CD4-positive, alpha-beta T cell treated with Interleukin-1 beta for 1 hour (primary cell): ENCODE measurements around the gene DPYD.

Experiments used
- DNase-seq, 2 donors: peaks; one replicate each; pipeline ENCODE4 v3.0.0-alpha.2; 2020 to 2022

DPYD gene

DNA sequence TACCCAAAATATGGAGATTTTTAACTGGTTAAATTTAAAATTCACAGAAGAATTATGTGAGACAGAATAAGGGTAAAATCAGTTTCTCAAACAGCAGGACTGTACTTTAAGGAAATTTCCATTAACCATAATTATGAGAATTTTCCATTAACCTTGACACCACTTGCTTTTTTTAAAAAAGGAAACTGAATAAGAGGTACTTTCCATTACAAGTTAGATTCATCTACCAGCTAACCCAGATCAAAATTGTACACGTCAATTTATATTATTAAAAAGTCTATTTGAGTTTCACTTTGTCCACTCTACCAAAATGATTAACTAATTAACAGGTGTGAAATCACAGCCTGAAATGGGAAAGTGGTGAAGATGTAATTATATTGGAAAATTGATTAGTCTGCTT lies 414.5 kb downstream of the DPYD start:
- no peak for DNase-seq

- DNase-seq, result no peak
Measured at GRCh38 chr1:97505816-97506215, 415.0 kb downstream of the DPYD start.

DNA sequence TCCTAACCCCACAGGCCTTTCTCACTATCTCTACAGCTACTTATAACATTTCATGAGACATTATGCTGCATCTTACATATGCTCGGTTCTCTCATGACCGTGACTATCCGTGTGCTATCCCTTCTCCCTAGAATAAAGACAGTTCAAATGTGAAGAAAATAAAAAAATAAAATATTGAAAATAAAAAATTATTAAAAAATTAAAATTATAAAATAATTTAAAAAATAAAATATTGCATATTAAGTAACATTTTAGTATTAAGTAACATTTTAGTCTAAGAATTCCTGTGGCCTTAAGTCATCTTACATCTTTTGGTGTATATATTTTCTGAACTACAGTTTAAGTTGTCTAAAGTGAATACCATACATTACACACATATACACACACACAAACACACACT lies 415.5 kb downstream of the DPYD start:
- no peak for DNase-seq

- no peak for DNase-seq
Measured at GRCh38 chr1:97502360-97502759, 418.5 kb downstream of the DPYD start.

DNA sequence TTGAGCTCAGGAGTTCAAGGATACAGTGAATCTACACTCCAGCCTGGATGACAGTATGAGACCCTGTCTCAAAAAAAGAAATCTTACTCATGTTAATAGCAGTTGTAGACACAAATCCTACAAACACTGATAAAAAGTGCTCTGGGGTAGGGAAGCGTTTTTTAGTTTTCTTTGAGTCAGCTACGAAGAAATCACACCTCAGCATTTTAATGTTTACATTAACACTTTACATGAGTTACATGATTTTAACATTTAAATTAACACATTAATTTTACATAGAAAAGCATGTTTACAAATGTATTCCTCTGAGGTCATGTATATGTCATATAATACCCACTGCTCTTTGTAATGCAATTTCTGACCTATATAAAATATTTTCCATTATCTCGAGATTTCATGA lies 419.2 kb downstream of the DPYD start:
- no peak for DNase-seq

DNA sequence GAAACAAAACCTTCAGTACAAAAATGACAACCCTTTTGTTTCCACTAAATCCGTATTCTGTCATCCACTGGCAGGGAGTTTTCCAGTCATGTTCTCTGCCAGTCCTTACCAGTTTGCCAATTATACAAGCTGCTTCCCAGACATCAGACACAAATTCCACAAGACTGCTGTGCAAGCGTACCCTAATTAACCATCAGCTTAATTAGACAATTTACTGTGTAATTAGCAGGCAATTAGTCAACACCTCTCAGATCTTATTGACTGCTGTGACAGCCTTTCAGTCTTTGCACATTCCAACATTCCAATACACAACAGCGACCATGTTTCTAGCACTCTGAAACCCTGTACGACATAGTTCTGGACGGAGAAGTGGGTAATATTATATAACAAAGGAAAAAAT lies 420.1 kb downstream of the DPYD start:
- no peak for DNase-seq

DNA sequence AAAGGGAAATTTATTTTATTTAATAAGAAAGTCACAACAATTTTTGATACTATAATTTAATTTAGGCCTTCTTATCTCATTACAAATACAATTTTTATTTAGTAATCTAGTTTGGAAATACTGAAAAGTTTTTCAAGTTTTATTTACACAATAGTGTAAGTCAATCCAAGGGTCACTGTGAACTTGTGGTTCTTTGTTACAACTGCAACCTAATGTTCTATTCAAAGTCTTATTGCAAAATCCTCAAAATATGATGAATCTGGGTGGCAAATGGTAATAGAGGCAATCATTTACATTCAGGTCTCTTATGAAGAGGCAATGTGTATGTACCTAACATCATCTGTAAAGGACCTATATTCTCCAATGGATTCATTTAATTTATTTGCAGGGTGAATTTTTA lies 421.2 kb downstream of the DPYD start:
- DNase-seq, result no peak

GRCh38 chr1:97489834-97490233 lies 431.0 kb downstream of the DPYD start:
- no peak for DNase-seq

- no peak for DNase-seq
Measured at GRCh38 chr1:97488530-97488929, 432.3 kb downstream of the DPYD start.

GRCh38 chr1:97482022-97482421 lies 438.8 kb downstream of the DPYD start:
- DNase-seq, result no peak

GRCh38 chr1:97467445-97467844 lies 453.4 kb downstream of the DPYD start:
- DNase-seq, result no peak

DNA sequence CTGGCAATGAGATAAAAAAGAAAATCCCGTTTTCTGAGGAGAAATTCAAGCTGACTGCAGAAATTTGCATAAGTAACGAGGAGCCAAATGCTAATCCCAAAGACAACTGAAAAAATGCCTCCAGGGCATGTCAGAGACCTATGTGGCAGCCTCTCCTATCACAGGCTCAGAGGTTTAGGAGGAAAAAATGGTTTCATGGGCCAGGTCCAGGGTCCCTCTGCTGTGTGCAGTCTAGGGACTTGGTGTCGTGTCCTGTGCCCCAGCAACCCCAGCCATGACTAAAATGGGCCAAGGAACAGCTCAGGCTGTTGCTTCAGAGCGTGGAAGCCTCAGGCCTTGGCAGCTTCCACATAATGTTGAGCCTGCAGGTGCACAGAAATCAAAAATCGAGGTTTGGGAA lies 456.5 kb downstream of the DPYD start:
- no peak for DNase-seq

DNA sequence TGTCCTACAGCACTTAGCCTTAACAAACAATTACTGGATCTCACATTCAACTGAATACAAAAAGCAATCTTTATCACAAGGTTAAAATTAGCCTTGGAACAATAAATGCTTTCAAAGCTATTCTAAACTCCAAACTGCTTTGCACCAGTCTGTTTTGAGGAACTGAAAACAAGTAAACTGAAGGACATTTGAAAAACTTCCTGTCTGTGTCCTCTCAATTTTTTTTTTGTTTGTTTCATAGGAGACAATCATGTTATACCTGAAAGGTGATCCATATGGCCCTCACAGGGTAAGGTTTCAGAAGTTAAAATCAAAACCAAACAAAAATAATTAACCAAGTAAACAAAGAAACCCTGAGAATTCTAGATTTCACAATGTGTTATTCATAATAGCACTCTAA lies 459.1 kb downstream of the DPYD start:
- DNase-seq, result no peak

DNA sequence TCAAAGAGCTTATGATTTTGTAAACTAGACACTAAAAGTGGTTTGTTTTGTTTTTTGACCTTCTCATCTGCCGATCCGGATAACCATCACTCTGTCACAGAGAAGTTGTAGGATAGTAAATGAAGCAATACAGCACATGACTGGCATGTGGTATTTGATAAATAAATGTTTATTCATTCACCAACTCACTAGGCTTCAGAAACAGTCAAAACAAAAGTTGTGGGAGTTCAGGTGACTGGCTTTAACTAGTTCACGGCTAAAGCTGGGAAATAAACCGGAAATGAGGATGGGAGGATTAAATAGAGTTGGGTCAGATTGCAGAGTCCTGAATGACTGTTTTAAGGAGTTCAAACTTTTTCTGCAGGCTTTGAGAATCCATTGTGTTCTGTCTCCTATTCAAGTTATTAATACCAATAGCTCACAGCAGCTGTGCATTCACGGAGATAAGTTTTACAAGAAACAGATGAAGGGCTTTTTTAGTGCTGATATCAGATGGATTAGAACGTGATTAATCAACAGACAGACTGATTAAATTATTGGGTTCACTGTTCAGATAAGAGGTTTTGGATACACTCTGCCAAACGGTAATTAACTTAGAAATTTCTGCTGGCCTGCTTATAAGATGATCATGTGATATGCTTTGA lies 463.3 kb downstream of the DPYD start:
- no peak for DNase-seq

- DNase-seq, result no peak
Measured at GRCh38 chr1:97451944-97452343, 468.9 kb downstream of the DPYD start.

DNA sequence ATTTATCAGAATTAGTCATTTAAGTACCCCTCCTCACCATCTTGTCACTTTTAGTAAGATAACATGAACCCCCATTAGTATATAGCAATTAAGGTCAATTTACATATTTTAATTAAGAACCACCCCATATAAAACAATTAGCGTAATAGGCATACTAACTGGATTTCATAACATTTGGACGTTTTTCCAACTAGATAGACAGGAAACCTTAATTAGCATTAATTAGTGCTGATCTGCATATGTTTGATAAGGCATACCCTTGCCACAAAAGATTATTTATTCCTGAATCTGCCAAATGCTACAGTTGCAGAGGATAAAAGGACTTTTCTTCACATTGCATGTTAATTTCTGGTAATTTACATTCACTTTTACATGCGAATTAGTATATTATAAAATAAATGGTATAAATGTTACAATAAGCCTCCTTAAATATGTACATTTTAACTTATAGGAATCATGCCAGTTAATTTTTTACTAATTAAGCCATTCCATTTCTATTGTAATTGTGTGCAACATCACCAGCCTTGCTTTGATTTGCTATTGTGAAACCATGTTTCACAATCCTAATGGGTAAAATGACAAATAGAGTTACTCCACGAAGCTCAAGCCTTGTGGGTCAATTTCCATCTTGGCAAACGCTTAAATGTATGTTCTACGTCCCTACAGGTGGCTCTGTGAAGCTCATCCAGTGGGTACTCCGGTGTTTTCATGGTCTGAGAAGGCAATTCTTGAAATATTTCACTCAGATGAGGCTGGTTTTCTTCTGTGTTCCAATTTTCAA lies 469.6 kb downstream of the DPYD start:
- DNase-seq, result no peak

DNA sequence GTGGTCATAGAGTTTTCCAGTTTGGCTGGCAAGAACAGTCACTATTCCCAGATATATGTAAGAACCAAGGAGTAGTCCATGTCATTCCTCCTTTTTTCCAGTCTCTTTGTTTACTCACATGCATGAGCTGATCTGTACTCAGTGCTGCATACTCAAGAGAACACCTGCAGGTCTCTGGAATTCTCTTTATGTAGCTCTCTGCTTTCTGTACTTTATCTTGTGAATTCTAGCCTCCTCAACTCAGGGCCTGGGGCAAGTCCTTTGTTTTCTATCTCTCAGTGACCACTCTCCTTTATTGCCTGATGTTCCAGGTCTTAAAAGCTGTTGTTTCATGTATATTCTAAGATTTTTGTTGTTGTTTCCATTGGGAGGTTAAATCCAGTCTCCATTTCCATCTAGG lies 478.9 kb downstream of the DPYD start:
- DNase-seq, result no peak

GRCh38 chr1:97433824-97434177 lies 487.0 kb downstream of the DPYD start:
- no peak for DNase-seq

DNA sequence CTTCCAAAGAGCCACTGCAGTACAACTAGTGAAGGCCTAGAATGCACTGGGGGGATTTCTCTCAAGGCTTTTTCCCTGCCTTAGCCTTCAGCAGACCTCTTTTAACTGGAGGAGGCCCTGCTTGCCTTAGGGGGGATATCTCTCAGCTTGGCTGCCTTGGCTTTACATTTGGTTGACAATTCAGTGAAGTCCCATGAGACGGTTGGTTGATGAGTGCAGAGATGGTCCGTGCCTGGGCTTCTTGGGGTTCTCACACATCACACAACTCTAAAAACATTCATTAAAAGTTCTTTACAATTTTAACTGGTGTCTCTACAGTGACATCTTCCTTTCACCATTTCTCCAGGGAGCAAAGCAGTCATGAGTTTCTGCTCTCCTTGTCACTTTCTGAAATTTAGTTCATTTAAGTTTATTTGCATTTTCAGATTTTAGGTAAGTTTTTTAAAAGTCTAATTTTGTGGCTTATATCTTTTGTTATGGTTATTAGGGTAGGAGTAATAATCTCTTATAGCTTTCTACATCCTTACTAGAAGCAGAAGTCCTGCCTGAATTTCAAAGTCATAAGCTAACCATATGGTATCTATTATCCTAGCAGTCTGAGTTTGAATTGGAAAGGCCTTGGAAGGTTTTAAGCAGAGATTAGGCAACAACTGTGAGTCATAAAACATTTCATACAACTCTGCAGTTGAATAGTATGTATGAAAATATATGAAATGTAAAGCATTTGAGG lies 487.6 kb downstream of the DPYD start:
- no peak for DNase-seq

DNA sequence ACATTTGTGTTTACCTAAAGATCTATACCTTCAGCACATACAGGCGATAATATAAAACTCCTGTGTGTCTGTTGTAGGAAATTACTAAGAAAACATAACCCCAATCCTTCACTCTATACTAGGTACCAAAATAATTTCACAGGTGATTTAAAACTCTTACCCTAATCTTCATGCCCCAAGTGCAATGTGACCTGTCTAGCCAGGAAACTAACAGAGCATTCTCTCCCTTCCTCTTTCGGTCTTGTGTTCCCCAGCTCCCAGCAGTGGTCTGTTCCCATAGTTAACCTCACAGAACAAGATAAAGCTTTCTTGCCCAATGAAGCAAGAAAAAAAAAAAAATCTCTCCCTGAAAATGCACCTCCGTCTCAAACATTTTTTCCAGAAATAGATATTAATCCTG lies 493.5 kb downstream of the DPYD start:
- DNase-seq, result no peak

- no peak for DNase-seq
Measured at GRCh38 chr1:97424209-97424608, 496.6 kb downstream of the DPYD start.

DNA sequence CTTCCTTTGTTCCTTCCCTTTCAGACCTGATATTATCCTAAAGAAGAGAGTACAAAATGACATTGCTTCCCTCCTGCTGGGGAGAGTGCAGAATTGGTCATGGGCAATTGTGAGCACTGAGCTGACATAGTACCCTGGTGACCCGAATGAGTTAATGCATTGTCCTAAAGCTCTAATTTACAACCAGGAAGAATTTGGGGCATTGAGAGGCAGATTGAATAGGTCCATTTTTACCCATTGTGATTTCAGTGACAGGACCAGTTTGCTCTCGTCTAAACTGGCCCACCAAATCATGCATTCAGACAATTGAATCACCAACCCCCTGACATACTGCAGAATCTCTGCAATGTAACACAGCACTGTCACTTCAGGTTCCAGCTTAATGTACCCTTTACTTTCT lies 497.4 kb downstream of the DPYD start:
- no peak for DNase-seq

DNA sequence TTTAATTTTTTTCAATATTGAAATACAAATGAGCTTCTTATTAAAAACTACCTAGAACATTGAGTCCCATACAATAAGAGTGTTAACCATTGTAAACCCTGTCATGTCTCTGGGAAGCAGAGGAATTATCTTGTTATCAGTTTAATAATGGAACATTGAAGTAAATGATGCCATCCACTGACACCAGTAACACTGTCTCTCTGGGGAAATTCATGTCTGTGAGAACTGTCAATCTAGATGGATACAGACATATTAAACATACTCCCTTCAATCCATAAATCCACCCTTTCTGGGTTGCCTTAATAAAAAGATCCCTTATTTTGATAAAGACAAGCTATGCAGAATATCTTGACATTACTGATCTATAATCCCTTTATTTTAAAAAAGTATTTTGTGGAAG lies 503.2 kb downstream of the DPYD start:
- DNase-seq, result no peak

DNA sequence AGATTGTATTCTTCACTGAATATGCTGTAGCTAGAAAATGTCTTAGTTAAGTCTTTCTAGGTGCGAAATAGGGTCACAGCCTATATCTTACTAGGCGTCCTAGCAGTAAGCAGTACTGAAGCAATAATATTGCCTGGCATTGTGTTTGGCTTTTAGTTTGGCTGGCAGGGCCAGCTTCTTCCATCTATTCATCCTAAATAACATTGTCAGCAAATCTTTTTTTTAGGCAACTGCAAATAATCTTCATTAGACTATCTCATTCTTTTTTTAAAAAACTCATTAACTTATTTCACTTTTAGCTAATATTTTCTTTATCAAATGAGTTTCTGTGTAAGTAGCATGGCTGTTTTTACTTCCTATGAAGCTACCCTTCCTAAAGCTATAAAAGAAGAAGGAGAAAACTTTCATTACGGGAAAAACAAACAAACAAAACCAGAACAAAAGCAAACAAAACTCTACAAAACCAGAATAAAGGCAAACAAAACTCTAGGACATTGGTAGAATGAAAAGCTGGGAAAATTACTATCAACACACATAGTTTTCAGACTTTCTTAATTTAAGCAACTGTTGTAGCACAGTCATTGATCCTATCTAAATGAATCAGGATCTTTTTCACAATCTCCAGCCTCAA lies 506.0 kb downstream of the DPYD start:
- DNase-seq, result no peak
